PC-9 (cell line): ENCODE data around the gene CEP41.

Experiments used
- EZH2 ChIP-seq: fragments of 200-600 bp; sonication (generic); IDR thresholded peaks from 2 replicates; pipeline ENCODE4 v1.8.0; 2017; ENCODE audit warnings: antibody characterized with exemption, low read depth
- TF ChIP-seq, protein P1 (sequence below): fragments of 200-600 bp; sonication (generic); conservative IDR thresholded peaks from 2 replicates; pipeline ENCODE4 v1.6.1; 2017; ENCODE audit warnings: mixed run types, antibody characterized with exemption, mild to moderate bottlenecking, moderate library complexity

DNA sequence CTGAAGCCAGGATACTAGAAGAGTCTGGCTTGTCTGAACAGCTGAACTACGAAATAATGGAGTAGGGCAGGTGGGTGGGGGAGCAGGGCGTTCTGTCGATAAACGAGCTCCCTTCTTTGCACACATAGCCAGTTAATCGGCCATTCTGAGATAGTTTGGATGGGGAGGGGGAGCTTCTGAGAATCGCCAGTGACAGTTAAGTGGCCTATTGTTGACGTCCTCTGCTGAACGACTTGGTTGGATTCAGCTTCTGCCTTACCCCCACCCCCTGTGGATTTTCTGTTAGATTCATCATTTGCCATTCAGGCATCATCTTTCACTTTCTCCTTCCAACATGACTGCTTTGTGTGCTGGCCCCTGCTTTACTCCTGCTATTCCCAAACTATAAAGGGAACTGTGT, 95.7 kb downstream of the CEP41 start:
- TF ChIP-seq, protein P1, sequence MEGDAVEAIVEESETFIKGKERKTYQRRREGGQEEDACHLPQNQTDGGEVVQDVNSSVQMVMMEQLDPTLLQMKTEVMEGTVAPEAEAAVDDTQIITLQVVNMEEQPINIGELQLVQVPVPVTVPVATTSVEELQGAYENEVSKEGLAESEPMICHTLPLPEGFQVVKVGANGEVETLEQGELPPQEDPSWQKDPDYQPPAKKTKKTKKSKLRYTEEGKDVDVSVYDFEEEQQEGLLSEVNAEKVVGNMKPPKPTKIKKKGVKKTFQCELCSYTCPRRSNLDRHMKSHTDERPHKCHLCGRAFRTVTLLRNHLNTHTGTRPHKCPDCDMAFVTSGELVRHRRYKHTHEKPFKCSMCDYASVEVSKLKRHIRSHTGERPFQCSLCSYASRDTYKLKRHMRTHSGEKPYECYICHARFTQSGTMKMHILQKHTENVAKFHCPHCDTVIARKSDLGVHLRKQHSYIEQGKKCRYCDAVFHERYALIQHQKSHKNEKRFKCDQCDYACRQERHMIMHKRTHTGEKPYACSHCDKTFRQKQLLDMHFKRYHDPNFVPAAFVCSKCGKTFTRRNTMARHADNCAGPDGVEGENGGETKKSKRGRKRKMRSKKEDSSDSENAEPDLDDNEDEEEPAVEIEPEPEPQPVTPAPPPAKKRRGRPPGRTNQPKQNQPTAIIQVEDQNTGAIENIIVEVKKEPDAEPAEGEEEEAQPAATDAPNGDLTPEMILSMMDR: no peak
- no peak for TF ChIP-seq EZH2
